Activated CD8-positive, alpha-beta memory T cell treated with anti-CD3 and anti-CD28 coated beads, Interleukin-2, amount 50 U/mL, for 4 hours (primary cell): Measurements from ENCODE around the gene EVI2A.
A peak's percentile ranks its signal among the peaks of the same experiment; 100 is the strongest.
"Not testable (repeated sequence)": the region's sequence is repeated elsewhere in the genome, so short reads cannot be mapped to it uniquely, and the experiment has no call there.

Source experiments
- DNase-seq: peaks from one replicate; pipeline ENCODE4 v3.0.0-alpha.2; 2020

EVI2A gene

GRCh38 chr17:31321481-31321880 lies at the start of gene EVI2A:
Gene EVI2A, minus strand, starts transcription at chr17:31321622. Its CDS starts 2,609 bp downstream, at chr17:31319013.
- peak; percentile 72 for DNase-seq

- no peak for DNase-seq
Measured at GRCh38 chr17:31369266-31369665, 47.8 kb upstream of the EVI2A start.

GRCh38 chr17:31366088-31366487 lies 44.7 kb upstream of the EVI2A start:
- DNase-seq: no peak

GRCh38 chr17:31364012-31364411 lies 42.6 kb upstream of the EVI2A start:
- DNase-seq: no peak

- no peak for DNase-seq
Measured at GRCh38 chr17:31357839-31358394, 36.5 kb upstream of the EVI2A start.

GRCh38 chr17:31357091-31357490 lies 35.7 kb upstream of the EVI2A start:
- no peak for DNase-seq

- DNase-seq: no peak
Measured at GRCh38 chr17:31355935-31356334, 34.5 kb upstream of the EVI2A start.

GRCh38 chr17:31349454-31349853 lies 28.0 kb upstream of the EVI2A start:
- no peak for DNase-seq

- DNase-seq: not testable (repeated sequence)
Measured at GRCh38 chr17:31345191-31345747, 23.8 kb upstream of the EVI2A start.

GRCh38 chr17:31339906-31340661 lies 18.7 kb upstream of the EVI2A start:
- no peak for DNase-seq

- no peak for DNase-seq
Measured at GRCh38 chr17:31329221-31329620, 7.8 kb upstream of the EVI2A start.

- DNase-seq: no peak
Measured at GRCh38 chr17:31328160-31328535, 6.7 kb upstream of the EVI2A start.

GRCh38 chr17:31327534-31328159 lies 6.2 kb upstream of the EVI2A start:
- DNase-seq: no peak

GRCh38 chr17:31323551-31323950 lies 2.1 kb upstream of the EVI2A start:
- DNase-seq: no peak

- DNase-seq: peak; percentile 19
Measured at GRCh38 chr17:31321966-31322365, 544 bp upstream of the EVI2A start.

- DNase-seq: no peak
Measured at GRCh38 chr17:31320791-31321190, 631 bp downstream of the EVI2A start.

- no peak for DNase-seq
Measured at GRCh38 chr17:31320241-31320640, 1.2 kb downstream of the EVI2A start.

- no peak for DNase-seq
Measured at GRCh38 chr17:31318851-31319661, 2.4 kb downstream of the EVI2A start.

- peak; percentile 52 for DNase-seq
Measured at GRCh38 chr17:31318298-31318801, 3.1 kb downstream of the EVI2A start.

GRCh38 chr17:31314782-31315100 lies 6.7 kb downstream of the EVI2A start:
- no peak for DNase-seq

GRCh38 chr17:31313982-31314781 lies 7.2 kb downstream of the EVI2A start, which contains the start of gene EVI2B:
Gene EVI2B, minus strand, starts transcription at chr17:31314054. Its CDS starts 8,445 bp downstream, at chr17:31305609.
- DNase-seq: no peak

GRCh38 chr17:31312223-31312622 lies 9.2 kb downstream of the EVI2A start:
- DNase-seq: peak; percentile 50
